ENCODE results near the gene TPTE2.
"Not testable (repeated sequence)": the region's sequence is repeated elsewhere in the genome, so short reads cannot be mapped to it uniquely, and the experiment has no call there.

Gene TPTE2

DNA sequence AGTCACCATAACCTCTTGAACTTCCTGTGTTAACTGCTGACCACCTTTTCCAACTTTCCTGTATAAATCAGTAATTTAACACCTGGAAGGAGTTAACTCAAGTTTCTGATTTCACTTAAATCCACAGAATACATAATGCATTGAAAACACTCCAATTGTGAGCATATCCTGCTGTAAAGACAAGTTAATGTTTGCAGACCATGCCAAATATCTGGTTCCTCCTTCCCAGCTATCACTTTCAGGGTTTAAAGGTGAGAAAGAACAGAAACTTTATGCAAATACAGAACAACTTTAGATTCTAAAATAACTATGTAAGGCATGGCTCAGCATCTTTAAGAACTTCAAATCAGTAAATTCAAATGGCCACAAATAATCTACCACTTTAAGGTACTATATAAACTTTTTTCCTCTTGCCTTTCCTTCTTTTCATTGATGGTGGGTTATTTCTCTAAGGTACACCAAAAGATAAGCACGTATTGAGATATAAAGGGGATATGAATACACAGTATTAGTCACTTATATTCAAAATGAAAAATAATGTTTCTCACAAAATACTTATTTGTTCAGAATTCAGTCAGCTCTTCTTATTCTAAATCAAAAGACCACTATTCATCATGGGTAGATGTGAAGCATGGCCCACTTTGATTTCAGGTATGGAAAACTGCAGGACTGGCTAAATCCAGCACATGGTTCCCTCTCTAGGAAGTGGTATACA is 6.6 kb upstream of the TPTE2 start:
- DNase-seq = no peak

DNA sequence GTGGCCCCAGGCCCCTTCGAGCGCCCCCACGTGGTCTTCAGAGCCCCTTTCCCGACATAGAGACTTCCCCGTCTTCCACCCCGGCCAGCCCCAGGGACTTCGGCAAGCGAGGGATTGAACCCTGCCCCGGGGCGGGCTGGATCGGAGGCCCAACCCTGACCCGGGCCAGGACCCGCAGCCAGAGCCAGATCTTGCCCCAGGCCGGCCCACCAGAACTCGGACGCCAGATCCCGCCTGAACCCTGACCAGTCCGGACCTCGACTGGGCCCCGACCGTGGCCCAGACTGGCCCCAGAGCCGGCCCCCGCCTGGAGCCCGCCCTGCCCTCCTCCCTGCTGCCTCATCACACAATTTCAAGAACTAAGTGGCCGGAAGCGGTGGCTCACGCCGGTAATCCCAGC is 253 bp upstream of the TPTE2 start:
- DNase-seq = no peak

DNA sequence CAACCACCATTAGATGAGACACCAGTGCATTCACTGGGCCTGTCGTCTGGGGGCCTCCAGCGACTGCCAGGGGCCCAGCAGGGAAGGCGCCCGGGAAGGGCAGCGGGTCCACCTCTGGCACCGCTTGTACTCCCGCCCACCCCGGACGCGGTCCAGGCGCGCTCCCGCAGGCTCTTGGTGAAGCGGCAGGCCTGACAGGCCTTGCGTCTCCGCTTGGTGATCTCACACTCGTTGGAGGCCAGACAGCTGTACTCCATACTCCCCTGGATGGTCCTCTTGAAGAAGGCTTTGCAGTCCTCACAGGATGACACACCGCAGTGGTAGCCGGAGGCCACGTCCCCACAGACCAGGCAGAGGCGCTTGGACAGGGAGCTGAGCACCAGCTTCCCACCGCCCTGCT is 660 bp downstream of the TPTE2 start:
- DNase-seq = not testable (repeated sequence)

DNA sequence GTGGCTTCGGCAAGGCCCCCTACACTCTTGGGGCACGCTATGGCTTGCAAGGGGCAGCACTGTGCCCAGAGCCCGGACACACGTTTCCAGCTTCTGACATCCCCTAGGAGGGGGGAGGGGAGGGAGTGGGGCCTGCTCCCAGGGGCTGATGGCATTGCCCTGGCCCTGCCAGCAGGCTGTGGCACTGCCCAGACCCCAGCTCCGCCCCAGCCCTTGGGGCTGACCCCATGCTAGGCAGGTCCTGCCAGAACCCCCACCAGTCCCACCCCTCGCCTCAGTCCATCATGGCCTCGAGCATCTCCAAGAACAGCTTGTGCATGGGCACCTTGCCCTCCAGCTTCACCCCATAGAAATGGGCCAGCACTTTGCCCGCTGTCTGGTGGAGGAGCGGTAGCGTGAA is 1.6 kb downstream of the TPTE2 start:
- DNase-seq = not testable (repeated sequence)

DNA sequence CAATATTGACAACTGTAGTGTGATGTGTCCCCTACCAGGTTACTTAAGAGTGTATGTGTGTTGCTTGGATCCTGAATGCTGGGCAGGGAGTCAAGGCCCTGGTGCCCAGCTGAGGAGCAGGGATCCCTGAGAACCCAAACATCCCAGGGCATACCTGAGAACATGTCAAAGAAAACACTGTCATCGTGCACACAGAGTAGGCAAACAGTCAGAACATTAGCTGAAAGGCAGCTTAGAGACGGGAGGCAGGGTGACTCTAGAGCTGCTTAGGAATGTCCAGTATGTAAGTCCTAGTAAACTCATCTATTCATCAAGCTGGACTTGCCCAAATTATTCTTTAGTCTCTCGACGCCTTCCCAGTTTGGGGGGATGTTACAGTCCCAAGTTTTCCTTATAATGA is 4.0 kb downstream of the TPTE2 start:
- DNase-seq = not testable (repeated sequence)

DNA sequence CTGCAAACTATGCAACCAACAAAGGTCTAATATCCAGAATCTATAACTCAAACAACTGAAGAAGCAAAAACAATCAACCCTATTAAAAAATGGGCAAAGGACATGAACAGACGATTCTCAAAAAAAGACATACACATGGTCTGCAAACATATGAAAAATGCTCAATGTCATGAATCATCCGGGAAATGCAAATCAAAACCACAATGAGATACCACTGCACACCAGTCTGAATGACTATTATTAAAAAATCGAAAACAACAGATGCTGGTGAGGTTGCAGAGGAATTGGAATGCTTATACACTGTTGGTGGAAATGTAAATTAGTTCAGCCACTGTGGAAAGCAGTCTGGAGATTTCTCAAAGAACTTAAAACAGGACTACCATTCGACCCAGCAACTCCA is 12.1 kb downstream of the TPTE2 start:
- DNase-seq = not testable (repeated sequence)

DNA sequence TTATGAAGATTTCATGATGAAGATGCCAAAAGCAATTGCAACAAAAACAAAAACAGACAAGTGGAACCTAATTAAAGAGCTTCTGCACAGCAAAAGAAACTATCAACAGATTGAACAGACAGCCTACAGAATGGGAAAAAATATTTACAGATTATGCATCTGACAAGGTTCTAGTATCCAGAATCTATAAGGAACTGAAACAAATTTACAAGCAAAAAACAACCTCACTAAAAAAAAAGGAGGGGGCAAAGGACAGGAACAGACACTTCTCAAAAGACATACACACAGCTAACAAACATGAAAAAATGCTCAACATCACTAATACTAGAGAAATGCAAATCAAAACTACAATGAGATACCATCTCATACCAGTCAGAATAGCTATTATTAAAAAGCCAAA is 35.7 kb downstream of the TPTE2 start:
- not testable (repeated sequence) for DNase-seq

DNA sequence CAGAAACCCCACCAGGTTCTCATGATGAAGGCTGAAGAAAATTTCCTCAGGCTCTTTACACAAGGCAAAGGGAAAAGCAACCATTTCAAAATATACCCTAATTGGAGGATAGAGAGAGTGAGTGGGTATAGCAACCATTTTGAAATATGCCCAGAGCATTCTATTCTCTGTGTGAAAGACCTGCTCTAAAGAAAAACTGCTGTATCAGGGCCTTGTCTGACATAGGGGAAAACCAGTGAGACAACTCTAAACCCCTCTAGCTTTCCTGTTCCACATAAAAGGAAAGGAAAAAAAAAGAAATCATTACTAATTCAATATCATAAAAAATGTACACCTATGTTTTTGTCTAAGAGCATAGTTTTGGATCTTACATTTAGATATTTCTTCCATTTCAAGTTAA is 42.3 kb downstream of the TPTE2 start:
- no peak for DNase-seq

DNA sequence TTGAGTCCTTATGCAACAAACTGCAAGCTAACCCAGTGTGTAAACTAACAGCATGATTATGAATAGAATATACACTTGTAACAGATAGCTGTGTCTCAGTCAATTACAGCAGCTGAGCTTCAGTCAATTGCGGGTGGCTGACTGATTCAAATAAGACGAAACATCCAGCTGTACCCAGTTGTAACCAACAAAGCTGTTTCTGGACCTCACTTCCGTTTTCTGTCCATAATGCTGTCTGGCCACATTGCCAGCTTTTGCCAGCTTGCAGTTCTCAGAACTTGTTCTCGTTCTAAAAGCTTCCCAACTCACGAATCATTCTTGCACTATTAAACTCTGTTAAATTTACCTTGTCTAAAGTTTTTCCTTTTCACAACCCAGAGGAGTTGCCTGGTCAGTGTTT is 53.7 kb downstream of the TPTE2 start:
- DNase-seq = not testable (repeated sequence)

DNA sequence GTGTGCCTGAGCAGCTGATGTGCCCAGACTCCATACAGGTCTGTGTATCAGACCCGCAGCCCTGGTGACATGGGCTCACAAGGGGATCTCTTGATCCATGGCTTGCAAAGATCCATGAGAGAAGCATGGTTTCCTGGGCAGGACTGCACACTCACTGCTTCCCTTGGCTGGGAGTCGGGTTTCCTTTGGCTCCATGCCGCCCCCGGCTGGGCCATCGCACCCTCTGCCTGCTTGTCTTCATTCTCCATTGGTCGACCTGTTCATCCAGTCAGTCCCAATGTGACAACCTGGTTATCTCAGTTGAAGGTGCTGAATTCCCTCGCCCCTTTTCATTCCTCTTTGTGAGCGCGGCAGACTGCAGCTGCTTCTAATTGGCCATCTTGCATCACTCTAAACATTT is 101.2 kb downstream of the TPTE2 start:
- DNase-seq = not testable (repeated sequence)

DNA sequence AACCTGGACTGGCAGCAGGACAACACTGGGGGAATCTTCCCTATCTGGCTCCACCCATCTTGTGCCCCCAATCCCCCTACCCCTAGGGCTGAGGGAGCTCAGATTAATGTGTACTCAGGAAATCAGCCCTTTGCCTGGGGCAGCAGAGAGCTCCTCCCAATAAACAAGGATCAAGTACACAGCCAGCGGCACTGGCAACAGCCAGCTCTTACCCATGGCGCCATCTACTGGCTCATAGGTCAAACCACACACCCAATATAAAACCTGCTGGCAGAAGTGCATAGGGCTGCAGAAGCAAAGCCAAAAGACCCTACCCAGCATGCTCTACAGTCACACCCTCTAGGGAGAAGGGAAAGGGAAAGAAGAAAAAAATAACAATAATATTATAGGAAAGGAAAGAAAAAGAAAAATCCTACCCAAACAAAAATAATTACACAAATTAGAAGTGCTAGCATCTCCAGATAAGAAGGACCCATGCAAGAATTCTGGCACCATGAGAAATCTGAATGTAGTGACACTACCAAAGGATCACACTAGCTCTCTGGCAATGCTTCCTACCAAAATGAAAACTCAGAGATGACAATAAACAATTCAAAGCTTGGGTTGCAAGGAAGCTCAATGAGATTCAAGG is 122.2 kb downstream of the TPTE2 start:
- DNase-seq = peak in 1 of 2 donors; percentile 1

DNA sequence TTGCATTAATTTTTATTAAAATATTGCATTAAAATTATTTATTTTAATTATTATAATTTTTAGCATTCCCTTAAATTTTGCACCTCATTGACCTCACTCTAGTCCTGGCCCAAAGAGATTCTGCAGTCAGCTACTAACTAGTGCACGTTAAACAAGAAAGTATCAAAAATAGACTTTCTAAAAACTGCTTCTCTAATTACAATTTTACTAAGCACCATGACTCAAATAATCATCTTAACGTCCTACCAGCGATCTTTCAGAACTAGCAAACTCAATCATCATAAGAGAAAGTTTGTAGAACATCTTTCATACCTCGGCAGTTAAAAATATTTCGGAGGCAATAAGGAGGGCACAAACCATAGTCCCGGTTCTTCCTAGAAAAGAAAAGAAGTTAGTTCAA is 123.6 kb downstream of the TPTE2 start:
- DNase-seq = not testable (repeated sequence)

DNA sequence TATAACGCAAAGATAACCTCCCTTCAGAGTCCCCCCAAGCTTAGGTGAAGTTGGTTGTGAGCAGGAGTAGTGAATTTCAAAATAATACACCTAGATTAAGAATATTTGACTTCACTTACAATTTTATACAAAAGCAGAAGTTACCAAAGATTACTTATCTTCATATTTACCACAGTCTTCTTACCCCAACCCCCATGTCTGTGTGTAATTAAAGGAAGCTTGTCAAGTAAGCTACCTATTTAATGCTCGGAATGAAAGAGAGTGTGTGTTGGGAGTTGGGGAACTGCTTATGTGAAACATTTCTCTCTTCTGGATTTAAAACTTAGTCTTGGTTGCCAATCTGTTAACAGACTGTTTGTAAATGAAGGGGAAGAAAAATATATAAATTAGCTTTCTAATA is 139.1 kb downstream of the TPTE2 start:
- not testable (repeated sequence) for DNase-seq

DNA sequence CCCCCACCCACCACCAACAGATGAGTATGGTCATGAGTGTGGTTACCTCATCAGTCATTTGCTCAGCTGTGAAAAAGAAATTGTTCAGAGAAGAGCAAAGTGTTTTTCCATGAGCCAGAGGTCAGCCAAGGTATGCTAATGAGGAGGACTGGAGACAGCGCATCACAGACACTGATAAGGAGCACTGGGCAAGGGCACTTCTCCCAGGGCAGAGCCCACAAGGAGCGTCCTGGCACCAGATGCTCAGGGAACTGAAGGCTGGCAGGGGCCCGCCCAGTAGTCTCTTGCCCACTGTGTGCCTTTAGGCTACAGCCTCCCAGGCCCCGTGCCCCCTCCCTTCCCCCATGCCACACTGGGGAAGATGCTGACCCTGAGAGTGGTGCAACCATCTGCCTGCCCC is 148.8 kb downstream of the TPTE2 start:
- not testable (repeated sequence) for DNase-seq

DNA sequence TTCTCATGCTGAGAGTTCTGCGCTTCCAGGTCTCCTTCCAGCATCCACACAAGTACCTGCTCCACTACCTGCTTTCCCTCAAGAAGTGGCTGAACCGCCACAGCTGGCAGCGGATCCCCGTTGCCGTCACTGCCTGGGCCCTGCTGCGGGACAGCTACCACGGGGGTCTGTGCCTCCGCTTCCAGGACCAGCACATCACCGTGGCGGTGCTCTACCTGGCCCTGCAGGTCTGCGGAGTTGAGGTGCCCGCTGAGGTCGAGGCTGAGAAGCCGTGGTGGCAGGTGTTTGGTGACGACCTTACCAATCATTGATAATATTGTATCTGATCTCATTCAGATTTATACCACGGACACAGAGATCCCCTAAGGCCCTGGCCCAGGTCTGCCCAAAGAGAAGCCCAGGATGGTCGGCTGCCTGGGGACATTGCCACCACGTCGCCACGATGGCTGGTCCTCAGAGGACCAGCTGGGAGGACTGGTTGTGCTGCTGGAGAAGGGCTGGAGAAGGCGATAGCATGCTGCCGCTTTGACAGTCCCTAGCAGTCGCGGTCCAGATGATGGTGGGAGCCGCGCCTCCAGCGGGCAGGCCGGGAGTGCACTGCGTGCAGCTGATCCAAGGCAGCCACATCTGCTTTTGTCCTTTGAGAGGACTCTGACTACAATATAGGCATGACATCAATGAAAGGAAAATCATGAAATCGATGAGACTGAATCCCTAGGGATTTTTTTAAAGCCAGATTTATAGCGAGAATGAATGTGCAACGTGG is 178.4 kb downstream of the TPTE2 start:
- DNase-seq = not testable (repeated sequence)

DNA sequence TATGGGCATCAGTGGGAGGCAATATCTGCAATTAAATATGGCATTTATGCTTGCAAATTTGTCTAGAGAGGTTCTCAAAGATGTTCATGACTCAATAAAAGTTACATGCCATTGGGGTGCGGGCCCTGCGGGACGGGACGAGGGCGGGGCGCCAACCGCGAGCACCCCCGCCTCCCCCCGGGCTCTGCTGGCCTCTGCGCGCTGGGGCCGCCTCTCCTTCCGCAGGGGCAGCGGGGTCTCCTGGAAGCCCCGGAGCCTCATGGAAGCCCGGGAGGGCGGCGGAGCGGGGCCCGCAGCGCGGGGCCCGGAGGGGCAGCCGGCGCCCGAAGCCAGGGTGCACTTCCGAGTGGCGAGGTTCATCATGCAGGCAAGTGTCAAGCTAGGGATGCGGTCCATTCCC is 179.2 kb downstream of the TPTE2 start:
- DNase-seq = no peak
